Breast epithelium (tissue), 3 donors: Measurements from ENCODE around the gene FYB2.
"Not testable (repeated sequence)": the region's sequence is repeated elsewhere in the genome, so short reads cannot be mapped to it uniquely, and the experiment has no call there.

Experiments
- CTCF ChIP-seq, 3 donors: fragments of 450-650 bp; IDR thresholded peaks; one replicate each; pipeline ENCODE4 v1.5.1; 2016 to 2017; ENCODE audit warnings: antibody characterized with exemption in 3 of 3, mild to moderate bottlenecking in 3 of 3, moderate library complexity in 3 of 3
- POLR2A ChIP-seq: fragments of 450-650 bp; IDR thresholded peaks from one replicate; pipeline ENCODE4 v1.6.1; 2016; ENCODE audit warnings: antibody characterized with exemption, mild to moderate bottlenecking, moderate library complexity
- POLR2AphosphoS5 ChIP-seq, 3 donors: sonication (generic); formaldehyde crosslinking; IDR thresholded peaks; one replicate each; pipeline ENCODE4 v1.6.1; 2017; ENCODE audit warnings: antibody characterized with exemption in 3 of 3

- TF ChIP-seq POLR2A; CTCF (IDR thresholded peaks at IDR 0.05); POLR2AphosphoS5 (IDR thresholded peaks at IDR 0.05): not testable (repeated sequence)
Measured at GRCh38 chr1:56774732-56775131, 44.5 kb downstream of the FYB2 start.
